Measurements from ENCODE around the gene ACACA.
A peak's percentile ranks its signal among the peaks of the same experiment; 100 is the strongest.
"Not testable (repeated sequence)": the region's sequence is repeated elsewhere in the genome, so short reads cannot be mapped to it uniquely, and the experiment has no call there.

The ACACA gene

DNA sequence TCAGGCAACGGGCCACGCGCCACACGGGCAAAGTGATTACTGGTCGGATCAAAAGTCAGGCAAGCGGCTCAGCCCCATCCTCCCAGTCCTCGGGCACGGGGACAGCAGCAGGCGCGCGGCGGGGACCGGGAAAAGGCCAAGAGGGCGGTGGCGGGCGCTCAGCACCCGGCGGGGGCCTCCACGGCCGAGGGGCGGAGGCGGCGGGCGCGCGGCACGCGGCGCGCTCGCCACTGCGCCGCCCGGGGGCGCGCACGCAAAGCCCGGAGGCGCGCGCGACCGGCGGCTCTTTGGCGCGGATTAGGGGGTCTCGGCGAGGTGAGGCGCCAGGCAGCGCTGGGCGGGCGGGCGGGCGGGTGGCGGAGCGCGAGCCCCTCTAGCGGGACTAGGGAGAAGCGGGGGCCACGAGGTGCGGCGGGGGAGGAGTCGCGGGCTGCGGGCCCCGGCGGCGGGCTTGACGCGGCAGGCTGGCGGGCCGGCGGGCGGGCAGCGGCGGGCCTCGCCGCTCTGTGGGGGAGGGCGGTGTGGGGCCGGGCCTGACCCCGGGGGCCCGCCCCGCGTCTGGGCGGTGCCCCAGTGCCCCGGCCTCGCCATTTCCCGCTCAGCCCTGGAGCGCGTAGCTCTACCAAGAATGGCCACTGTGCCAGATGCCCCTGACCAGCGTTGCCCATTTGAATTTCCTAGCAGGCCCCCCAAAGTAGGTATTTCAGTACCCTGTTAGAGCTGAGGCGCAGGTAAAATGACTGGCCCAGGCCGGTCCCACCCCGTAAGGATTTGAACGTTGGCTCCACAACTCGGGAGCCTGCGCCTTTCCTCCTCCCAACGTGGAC lies at the start of gene ACACA, which contains the start of gene TADA2A:
Gene ACACA, minus strand, starts transcription at position 202 of the 827 bp plus-strand sequence. CDS start 537 bp downstream, outside the sequence.
Gene TADA2A, plus strand, starts transcription at position 252 of the 827 bp plus-strand sequence. CDS start 4,480 bp downstream, outside the sequence.
- peak; percentile 83 for DNase-seq

DNA sequence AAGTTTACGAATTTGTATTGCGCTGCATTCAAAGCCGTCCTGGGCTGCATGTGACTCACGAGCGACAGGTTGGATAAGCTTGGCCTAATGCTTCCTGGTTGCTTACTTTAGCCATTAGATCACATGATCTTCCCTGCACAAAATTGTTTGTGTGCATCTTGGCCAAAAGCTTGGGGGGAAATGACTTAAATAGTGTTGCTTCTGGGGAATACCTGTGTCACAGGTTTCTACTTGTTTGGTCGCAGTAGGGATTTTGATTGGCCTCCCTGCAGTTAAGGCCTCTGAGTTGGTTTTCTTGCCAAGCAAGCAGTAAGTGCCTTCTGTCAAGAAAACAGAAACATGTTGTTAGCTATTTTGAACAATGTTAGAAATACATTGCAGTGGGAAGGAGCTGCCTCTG lies 43.5 kb upstream of the ACACA start:
- no peak for DNase-seq

DNA sequence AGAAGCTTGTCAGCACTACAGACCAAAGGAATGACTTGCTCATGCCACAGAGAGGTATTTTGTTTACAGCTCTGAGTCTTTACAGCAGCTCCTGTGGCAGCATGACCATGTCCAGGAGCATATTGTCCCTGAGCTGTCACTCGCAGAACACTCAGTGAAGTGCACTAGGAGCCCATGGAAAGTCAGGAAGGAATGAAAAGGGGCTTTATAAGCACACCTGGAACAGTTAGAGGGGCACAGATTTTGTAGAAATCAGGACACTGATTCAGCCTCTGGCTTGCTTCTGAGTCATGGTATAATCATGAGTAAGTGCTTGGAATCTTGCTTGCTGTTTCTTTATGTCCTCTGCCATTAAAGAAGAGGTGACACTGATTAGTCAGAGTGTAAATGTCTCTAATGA lies 41.0 kb upstream of the ACACA start:
- no peak for DNase-seq

DNA sequence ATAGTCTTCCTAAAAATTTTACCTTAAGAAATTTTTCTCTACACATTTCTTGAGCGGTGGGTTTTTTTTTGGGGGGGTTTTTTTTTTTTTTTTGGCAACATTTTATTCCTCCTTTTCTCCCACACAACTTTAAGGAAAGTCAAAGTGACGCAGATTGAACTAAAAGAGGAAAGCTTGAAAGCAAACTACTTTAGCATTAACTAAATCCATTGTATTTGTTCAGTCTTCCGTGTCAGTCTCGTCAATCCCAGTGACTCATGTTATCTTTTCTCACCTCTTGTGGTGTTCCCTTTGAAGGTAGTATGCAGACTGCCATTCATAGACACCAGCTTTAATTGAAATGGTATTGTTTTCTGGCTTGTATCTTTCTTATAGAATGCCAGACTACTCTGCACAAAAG lies 39.4 kb upstream of the ACACA start:
- no peak for DNase-seq

DNA sequence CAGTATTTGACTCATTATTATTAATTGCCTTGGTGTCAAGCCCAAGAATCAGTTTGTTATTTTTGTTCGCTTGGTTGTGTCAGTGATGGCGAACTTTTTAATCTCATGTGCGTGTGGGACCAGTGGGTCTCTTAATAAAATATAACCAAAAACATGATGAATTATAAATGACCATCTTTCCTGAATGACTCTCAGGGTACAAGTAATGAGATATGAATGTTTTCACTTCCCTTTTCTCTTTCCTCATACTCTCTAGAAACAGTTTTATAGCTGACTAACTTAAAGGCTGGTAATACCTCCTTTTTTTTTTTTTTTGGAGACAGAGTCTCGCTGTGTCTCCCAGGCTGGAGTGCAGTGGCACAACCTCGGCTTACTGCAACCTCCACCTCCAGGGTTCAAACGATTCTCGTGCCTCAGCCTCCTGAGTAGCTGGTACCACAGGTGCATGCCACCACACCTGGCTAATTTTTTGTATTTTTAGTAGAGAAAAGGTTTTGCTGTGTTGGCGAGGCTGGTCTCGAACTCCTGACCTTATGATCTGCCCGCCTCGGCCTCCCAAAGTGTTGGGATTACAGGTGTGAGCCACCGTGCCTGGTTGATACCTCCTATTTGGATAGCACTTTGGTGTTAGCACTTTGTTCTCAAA lies 34.9 kb upstream of the ACACA start:
- not testable (repeated sequence) for DNase-seq

DNA sequence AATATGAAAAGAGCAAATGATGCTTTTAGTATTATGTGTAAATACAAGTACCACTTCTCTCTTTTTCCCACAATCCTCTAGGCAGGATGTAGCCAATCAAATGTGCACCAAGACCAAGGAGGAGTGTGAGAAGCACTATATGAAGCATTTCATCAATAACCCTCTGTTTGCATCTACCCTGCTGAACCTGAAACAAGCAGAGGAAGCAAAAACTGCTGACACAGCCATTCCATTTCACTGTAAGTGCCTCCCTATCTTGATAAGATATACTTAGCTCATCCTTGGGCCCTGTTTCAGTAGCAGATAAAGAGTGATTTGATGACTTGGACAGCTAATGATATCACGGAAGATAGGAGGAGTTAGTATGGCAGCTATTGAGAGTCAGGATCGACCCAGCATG lies 33.8 kb upstream of the ACACA start:
- no peak for DNase-seq

DNA sequence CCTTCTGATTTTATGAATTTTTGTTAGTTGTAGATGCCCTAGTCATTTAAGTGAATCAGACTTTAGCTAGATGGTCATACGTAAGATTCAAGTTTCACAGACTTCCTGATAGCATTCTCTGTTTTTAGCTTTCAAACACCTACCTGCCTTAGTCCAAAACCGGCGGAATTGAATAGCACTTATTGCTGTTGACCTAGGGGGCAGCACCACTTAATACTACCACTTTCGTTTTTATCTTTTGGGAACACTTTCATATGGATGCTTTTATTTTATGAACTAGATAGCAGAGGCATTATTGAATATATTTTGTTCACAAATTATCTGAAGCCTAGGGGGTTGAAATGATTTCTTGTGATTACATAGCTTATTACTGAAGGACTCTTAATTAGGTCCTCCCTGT lies 31.5 kb upstream of the ACACA start:
- no peak for DNase-seq

DNA sequence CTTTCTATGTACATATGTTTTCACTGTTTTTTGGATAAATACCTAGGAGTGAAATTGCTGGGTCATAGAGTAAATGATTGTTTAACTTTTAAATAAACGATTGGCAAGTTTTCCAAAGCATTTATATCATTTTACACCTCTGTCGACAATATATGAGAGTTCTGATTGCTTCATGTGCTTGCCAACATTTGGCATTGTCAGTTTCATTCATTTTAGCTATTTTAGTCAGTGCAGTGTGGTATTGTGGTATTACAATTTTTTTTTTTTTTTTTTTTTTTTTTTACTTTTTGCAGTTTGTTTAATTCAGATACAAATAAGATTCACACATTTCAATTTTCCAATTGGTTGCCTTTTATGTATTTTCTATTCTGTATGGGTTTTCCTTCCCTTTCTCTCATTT lies 26.0 kb upstream of the ACACA start:
- no peak for DNase-seq

DNA sequence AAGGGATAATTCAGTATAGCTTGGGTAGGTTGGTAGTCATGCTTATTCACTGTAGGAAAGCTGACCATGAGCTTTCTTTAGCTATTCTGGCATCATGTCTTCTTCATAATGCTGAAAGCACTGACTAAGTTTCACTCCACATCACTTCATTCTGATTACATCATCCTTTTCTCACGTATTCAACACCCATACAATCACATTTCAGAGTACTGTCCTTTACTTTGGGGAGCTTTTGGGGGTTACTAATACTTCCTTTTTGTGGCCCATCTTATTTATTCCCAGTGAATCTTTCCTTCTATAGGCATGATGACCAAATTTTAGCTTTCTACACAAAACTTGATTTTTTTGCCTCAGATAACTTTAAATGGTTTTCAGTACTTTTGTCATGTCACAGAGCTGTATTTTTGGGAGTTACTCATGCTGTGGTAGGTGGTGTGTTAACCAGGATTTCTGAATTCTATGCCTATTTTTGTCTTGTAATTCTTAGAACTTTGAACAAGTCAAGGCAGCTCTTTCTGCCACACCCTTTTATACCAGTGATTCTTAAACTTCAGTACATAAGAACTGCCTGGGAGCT lies 23.5 kb upstream of the ACACA start:
- no peak for DNase-seq

DNA sequence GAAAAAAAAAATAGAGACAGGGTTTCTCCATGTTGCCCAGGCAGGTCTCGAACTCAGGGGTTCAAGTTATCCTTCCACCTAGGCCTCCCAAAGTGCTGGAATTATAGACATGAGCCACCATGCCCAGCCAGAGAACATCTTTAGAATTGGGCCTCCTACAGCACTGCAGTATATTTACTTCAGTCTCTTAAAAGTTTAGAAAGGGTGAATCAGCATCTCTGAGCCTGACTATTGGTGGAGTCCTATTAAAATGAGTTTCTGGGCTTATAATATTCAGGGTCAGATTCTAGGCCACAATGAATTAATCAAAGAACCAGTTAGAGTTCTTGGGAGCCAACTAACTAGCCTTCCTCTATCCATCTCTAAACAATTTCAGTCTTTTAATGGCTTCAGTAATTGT lies 22.8 kb upstream of the ACACA start:
- DNase-seq: no peak

DNA sequence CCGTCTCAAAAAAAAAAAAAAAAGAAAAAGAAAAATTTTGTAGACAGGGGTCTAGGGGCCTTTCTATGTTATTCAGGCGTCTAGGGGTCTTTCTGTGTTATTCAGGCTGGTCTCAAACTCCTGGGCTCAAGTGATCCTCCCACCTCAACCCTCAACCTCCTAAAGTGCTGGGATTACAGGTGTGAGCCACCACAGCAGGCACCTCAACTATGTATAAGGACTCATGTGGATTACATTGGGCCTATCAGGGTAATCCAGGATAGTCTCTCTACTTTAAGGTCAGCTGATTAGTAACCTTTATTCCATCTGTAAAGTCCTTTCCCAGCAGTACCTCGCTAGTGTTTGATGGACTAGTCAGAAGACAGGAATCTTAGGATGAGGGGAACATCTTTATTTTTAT lies 22.4 kb upstream of the ACACA start:
- DNase-seq: no peak

DNA sequence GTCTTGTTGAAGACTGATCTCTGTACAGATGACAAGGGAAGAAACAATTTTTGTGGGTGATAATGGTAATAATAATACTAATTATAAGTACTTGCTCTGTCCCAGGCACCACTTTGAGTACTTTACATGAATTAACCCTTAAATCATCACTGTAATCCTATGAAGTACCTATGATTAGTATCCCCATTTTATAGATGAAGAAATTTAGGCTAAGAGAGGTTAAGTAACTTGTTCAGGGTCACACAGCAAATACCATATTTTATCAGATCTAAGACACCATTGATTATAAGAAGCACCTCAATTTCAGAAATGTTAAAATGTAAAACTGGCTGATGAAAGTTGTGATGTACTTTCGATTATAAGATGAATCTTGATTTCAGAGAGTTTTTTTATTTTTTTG lies 18.6 kb upstream of the ACACA start:
- no peak for DNase-seq

DNA sequence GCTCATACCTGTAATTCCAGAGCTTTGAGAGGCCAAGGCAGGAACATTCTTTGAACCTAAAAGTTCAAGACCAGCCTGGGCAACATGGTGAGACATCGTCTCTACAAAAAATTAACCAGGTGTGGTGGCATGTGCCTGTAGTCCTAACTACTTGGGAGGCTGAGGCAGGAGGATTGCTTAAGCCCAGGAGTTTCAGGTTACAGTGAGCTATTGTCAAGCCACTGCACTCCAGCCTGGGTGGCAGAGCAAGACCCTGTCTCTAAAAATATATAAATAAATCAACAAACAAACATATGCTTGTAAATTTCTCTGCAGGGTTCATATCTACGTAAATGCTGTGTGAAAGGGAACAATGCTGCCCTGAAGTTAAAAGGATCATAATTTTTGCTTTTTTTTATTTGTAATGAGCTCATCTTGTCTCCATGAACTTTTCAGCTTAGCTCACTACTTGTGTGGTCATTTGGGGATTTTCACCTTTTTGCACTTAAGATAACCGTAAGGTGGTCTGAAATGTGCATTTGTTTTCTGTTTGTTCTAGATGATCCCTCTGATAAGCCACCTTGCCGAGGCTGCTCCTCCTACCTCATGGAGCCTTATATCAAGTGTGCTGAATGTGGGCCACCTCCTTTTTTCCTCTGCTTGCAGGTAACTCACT lies 16.5 kb upstream of the ACACA start:
- DNase-seq: no peak

DNA sequence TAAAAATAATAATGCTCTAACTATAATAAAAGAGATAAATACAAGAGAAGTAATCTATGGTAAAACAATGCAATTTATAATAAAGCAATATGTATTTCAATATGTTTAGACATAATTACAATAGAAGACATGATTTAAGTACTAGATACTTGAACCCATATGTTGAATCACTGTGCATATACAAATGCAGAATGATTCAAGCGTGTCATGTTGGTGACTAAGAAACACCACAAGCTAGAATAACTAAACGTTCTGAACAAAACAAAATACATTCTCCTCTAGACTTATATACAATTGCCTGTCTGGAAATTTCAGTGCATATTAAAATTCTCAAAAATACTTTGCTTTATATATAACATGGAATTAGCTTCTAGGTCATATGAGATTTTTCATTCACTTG lies 11.2 kb upstream of the ACACA start:
- no peak for DNase-seq

DNA sequence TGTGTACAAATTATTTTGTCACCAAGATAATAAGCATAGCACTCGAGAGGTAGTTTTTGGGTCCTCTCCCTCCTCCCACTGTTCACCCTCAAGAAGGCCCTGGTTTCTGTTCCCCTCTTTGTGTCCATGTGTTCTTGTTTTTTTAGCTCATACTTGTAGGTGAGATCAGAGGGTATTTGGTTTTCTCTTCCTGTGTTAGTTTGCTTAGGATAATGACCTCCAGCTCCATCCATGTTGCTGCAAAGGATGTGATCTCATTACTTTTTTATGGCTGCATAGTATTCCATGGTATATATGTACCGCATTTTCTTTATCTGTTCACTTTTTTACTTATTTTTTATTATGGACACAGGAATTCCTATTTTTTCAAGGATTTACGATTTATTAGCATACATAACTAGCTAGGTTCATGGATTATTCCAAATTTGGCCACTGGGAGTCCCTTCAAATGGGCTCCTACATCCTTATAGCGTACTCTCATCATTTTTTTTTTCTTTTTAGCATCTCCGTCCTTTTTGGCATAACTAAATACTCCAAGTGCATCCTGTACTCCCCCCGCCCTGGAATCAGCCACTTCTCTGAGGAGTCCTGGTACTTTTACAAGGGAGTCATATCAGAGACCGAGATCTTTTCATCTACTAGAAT lies 7.4 kb upstream of the ACACA start:
- no peak for DNase-seq

DNA sequence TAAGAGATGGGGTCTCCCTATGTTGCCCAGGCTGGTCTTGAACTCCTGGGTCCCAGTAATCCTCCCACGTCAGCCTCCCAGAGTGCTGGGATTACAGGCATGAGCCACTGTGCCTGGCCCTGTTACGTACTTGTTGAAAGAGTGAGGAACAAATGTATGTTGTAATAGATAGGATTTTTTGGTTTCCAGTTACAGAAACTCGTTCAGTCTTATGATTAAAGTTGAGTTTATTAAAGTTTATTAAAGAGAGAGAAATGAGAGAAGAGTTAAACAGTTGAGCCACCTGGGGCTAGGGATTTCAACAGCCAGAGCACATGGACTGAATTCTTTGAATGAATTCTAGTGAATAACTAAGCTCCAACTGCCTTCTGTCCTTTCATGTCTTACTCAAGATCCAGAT lies 3.7 kb upstream of the ACACA start:
- DNase-seq: no peak

DNA sequence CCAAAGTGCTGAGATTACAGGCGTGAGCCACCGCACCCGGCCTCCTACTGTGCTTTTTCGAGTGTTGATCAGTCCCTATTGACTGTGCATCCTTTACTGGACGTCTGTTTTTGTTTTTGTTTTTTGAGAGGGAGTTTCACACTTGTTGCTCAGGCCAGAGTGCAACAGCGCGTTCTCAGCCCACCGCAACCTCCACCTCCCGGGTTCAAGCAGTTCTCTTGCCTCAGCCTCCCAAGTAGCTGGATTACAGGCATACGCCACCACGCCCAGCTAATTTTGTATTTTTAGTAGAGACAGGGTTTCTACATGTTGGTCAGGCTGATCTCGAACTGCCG lies 1.5 kb upstream of the ACACA start:
- DNase-seq: not testable (repeated sequence)

DNA sequence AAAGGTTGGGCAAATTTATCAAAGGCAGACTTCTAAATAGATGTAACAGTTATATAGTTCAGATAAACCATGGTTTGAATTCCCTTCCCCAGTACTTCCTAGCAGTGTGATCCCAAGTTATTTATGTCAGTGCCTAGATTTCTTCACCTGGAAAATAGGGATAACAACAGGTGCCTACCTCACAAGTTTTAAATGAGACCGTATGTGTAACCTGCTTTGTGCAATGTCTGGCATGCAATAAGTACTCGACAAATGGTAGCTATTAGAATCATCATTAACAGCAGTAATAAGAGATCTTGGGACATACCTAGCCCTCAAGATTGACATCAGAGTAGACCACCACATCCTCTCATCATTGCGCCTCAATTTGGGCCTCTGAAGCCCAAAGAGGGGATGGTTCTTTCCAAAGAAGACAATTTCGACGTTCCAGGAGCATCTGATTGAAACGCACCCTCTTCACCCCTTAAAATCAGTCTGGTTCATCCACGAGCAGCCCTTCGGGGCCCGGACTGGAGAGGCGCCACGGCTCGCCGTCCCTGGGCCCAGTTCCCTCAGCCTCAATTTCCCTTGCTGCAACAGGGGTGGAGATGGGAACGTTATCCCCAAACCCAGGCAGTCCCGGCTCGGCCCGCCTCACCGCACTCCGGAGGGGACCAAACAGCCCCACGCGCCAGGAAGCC lies 541 bp downstream of the ACACA start:
- no peak for DNase-seq

DNA sequence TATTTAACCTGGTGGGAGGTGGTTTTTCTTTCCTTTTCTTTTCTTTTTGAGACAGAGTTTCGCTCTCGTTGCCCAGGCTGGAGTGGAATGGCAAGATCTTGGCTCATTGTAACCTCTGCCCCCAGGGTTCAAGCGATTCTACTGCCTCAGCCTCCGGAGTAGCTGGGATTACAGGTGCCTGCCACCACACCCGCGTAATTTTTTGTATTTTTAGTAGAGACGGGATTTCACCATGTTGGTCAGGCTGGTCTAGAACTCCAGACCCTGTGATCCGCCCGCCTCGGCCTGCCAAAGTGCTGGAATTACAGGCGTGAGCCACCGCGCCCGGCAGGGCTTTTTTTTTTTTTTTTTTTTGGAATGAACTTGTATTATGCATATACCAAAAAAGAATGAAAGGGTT lies 1.1 kb downstream of the ACACA start:
- DNase-seq: not testable (repeated sequence)

DNA sequence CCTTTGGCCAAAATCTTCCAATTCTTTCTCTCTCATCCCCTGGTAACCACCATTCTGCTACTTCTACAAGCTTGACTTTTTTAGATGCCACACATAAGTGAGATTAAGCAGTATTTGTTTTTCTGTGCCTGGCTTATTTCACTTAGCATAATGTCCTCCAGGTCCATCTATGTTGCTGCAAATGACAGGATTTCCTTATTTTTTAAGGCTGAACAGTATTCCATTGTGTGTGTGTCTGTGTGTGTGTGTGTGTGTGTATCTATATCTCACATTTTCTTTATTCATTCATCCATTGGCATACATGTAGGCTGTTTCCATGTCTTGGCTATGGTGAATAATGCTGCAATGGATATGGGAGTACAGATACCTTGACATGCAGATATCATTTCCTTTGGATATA lies 6.1 kb downstream of the ACACA start:
- no peak for DNase-seq

DNA sequence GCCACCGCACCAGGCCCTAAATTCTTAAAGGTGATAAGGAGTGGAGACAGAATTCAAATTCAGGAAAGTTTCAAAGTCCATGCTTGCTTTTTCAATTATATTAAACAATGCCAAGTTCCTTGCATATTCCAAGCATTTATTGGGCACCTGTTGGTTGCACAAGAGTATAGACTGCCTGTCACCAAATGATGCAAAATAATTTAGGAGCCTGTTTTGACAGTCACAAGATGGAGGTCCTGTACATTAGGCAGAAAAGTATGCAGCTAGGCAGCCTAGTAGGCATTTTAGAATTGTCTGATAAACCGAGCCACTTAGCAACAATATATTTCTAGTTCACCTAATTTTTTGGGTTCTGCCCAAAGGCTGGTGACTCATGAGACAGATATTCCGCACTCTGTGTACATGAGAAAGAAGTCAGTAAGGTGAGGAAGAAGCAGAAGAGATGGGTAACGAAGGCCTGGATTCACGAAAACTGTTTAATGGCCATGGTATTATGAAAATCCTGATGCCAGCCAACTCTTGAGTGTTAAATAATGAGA lies 7.3 kb downstream of the ACACA start:
- DNase-seq: no peak

DNA sequence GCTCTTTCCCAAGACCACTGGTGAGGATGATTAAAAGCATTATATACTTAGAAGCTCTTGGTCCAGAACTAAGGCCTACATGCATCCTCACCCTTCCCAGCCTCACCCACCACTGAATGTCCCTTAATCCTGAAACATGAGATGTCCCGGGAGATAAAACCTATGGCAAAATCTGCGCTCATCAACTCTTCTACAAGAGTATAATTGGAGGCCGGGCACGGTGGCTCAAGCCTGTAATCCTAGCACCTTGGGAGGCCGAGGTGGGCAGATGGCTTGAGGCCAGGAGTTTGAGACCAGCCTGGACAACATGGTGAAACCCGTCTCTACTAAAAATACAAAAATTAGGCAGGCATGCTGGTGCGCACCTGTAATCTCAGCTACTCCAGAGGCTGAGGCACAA lies 13.3 kb downstream of the ACACA start:
- no peak for DNase-seq
